Dermis blood vessel endothelial cell (primary cell): ENCODE measurements around the gene UIMC1. TPM values are rescaled to one million over a fixed set of nuclear protein-coding genes. Genes with fewer than 3 reads are reported as not detected.
A peak's percentile ranks its signal among the peaks of the same experiment; 100 is the strongest.

Experiments used
- DNase-seq: peaks from one replicate; pipeline ENCODE4 v3.0.0; 2010
- total RNA-seq: library from RNA; depleted of rRNA; stranded (reverse); fragments of >200 nt; gene quantifications from 2 replicates; pipeline ENCODE4 v1.2.3, GENCODE V29; 2014

UIMC1 gene
- total RNA-seq, 1 donor from 2014 or later = 73.5 TPM

GRCh38 chr5:176901260-176902101 lies 105.1 kb downstream of the UIMC1 start:
- no peak for DNase-seq

GRCh38 chr5:176900780-176901204 lies 105.8 kb downstream of the UIMC1 start:
- no peak for DNase-seq

GRCh38 chr5:176899946-176900779 lies 106.4 kb downstream of the UIMC1 start:
- DNase-seq = no peak

- DNase-seq = peak; percentile 29
Observed at GRCh38 chr5:176899296-176899891, 107.2 kb downstream of the UIMC1 start, which contains the start of gene HK3. HK3 (minus strand) TSS chr5:176899346; CDS start chr5:176896159, 3,187 bp downstream.

- no peak for DNase-seq
Observed at GRCh38 chr5:176897263-176897662, 109.3 kb downstream of the UIMC1 start.

GRCh38 chr5:176895831-176896230 lies 110.7 kb downstream of the UIMC1 start:
- no peak for DNase-seq

GRCh38 chr5:176894298-176894697 lies 112.3 kb downstream of the UIMC1 start:
- DNase-seq = no peak

GRCh38 chr5:176892663-176893062 lies 113.9 kb downstream of the UIMC1 start:
- no peak for DNase-seq

- DNase-seq = no peak
Observed at GRCh38 chr5:176891331-176891958, 115.1 kb downstream of the UIMC1 start.

- no peak for DNase-seq
Observed at GRCh38 chr5:176890455-176891330, 115.9 kb downstream of the UIMC1 start.

- DNase-seq = no peak
Observed at GRCh38 chr5:176889321-176890280, 117.0 kb downstream of the UIMC1 start.

GRCh38 chr5:176888865-176889165 lies 117.8 kb downstream of the UIMC1 start:
- no peak for DNase-seq

- DNase-seq = no peak
Observed at GRCh38 chr5:176888016-176888864, 118.3 kb downstream of the UIMC1 start.

- no peak for DNase-seq
Observed at GRCh38 chr5:176887252-176887849, 119.2 kb downstream of the UIMC1 start.

- no peak for DNase-seq
Observed at GRCh38 chr5:176886336-176887251, 120.0 kb downstream of the UIMC1 start.

- DNase-seq = no peak
Observed at GRCh38 chr5:176884571-176884890, 122.0 kb downstream of the UIMC1 start.

- no peak for DNase-seq
Observed at GRCh38 chr5:176883700-176884570, 122.6 kb downstream of the UIMC1 start.
